NCI-H2107 treated with DMSO at 0.1 percent for 48 hours (cell line): ENCODE results near the gene CCND3.
A peak's percentile ranks its signal among the peaks of the same experiment; 100 is the strongest.

Experiments used
- DNase-seq: peaks from one replicate; lab custom pipeline; 2025; ENCODE audit not compliant: unreplicated experiment; lab: John Stamatoyannopoulos, UW

The CCND3 gene

DNA sequence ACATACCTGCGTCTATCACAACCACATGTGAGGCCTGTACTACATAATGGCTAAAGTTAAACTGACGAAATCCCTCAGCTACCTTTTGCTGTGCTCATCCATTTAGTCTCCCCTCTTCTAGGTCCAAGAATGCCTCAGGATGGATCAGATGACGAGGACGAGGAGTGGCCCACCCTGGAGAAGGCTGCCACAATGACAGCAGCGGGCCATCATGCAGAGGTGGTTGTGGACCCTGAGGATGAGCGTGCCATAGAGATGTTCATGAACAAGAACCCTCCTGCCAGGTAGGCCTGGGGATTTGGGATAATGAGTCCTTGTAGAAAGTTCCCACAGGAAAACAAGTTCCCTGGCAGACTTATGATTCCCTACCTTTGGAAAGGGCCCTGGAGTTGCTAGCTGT lies 14.4 kb downstream of the CCND3 start:
- no peak for DNase-seq

DNA sequence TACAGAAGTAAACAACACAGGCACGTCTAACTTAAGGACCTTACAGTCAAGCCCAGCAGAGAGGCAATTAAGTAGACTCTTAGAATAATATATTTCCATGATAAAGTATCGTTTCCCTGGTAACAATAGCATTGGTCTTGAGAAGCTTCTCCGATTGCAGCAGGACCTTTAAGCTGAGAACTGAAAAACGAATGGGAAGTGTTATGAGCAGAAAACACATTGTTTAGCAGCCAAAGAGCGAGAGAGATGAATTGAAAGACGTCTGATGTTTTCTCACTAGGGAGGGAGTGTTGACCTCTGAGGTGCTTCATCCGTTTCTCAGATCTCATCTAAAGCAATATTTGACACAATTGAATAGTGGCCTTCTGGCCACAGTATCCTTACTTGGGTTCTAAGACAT lies 19.5 kb downstream of the CCND3 start:
- no peak for DNase-seq

DNA sequence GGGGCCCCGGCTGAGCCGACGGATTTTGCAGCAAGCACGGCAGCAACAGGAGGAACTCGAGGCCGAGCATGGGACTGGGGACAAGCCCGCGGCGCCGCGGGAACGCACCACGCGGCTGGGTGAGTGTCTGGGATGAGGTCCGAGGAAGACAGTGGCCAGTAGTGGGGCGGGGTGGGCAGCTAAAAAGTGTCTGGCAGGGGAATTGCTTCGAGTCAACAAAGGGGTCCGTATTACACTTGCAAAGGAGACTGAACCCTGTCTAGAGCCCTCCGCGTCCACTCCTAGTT lies 20.0 kb downstream of the CCND3 start:
- DNase-seq = no peak

DNA sequence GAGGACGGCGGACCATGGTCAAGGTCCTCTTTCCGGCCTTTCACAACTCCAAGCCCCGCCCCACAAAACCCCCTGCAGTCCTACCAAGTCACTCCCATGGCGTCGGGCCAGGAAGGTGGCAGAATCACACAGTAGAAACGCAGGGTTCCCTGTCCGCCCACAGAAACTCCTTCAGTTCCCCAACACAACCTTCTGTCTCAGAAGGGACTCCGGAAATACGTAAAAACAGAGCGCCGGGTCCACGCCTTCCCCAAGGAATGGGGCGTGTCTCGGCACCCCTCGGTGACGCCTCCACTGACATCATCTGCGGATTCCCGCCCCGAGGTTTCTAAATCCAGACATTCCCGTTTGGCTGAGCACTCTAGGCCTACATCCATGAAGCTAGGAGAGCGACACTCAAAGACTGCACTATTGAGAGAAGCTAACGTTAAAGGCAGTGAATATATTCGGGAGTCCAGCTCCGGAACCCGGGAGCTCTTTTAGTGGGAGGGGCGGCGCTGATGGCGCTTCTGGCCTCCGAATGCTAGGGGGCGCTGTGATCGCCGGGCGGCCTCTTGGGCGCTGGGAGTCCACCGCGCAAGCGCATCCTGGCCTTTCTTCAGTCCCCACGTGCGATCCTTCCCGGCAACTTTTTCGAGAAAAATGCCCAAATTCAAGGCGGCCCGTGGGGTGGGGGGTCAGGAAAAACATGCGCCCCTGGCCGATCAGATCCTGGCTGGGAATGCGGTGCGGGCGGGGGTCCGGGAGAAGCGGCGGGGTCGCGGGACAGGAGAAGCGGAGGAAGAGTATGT lies 20.5 kb downstream of the CCND3 start, which contains the start of the genes BYSL and MED20:
BYSL (plus strand) TSS at position 579 of the 791 bp plus-strand sequence; CDS start at position 643, 64 bp downstream.
MED20 (minus strand) TSS at position 219 of the 791 bp plus-strand sequence; CDS start at position 98, 121 bp downstream.
- peak; percentile 77 for DNase-seq

DNA sequence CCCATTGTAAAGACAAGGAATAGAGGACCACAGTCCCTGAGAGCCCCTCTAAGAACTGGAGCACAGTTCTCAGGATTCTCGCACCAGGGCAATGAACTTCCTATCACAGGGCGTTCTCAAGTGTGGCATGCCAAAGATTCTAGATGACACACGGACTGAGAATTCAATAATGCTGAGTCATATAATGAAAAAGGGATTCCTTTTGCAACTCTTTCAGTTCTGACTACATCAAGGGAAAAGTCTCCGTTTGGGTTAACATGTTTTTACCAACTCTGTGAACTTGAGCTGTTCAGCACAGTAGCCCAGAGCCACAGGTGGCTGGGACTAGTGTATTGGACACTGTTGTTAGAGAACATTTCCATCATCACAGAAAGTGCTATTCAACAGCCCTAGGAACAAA lies 24.1 kb downstream of the CCND3 start:
- no peak for DNase-seq

DNA sequence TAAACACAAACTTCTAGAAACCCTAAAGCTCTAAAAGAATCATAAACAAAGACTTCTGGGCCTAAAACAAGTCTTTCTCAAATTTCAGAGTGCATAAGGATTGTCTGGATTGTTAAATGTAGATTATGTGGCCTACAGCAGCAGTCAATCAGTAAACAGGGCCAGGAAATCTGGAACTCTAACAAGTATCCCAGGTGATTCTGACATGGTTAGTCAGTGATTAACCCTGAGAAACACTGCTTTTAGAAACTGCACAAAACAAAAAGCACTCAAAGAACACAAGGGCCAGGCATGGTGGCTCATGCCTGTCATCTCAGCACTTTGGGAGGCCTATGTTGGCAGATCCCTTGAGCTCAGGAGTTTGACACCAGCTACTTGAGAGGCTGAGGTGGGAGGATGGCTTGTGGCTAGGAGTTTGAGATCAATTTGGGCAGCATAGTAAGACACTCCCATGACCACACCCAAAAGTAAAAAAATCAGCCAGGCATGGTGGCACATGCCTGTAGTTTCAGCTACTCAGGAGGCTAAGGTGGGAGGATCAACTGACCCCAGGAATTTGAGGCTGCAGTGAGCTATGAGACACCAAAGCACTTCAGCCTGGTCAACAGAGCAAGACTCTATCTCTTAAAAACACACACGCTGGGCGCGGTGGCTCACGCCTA lies 26.6 kb downstream of the CCND3 start:
- no peak for DNase-seq

DNA sequence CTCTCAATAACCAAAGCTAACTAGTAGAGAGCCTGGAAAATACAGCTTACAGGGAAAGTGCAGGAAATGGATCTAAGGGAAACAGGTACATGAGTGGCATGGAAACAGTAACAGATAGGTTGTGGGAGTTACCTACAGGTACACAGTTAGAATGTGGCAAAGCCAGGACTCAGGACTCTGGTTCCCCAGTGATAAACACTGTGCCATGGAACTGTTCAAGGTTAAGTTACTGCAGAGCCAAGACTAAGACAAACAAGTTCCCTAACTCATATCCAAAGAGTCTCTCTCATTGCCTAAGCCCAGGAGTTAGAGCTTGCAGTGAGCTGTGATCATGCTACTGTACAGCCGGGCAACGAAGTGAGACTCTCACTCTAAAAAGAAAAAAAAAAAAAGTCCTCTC lies 27.3 kb downstream of the CCND3 start:
- no peak for DNase-seq

DNA sequence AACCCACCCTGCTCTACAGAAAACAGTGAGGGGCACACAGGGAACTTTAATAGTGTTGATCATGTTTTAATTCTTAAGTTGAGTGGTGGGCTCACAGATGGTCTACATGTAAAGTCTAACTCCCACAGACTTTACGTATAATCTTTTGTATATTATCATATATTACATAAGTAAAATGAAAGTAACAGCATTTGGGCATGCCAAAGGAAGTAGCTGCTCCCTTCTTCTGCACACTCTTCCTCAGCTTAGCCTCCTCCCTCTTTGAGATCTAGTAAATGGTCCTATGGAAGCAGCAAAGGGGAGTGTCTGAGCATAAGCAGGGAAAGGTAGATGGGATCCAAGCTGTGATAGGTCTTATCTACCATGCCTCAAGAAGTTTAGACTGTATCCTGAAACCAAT lies 31.9 kb downstream of the CCND3 start:
- DNase-seq = no peak

DNA sequence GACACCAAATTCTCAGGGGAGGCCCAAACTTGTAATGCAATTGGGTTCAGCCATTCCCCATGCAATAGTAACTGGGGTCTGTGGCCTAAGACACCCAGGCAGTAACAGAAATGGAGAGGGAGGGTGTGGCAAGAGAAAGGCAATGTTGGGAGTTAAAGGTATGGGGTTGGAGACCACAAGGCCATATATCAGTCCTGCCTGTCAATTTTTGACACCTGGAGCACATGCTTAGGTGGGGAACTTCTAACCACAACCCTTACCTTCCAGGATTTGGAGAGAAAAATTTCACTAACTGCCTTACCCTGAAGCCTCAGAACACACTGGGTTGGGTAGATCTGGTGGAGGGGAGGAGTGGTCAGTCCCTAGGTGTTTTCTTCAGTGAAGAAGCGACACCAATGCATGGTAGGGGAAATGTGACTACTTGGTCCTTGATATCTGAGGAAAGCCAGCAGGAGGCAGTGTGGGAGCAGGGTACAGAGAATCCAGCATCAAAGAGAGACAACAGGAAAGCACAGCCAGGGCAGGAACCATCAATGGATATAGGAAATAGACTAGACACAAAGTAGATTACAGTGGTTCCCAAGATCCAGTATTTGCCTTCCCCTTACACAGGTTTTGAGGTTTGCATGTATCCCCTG lies 39.6 kb downstream of the CCND3 start:
- DNase-seq = no peak

DNA sequence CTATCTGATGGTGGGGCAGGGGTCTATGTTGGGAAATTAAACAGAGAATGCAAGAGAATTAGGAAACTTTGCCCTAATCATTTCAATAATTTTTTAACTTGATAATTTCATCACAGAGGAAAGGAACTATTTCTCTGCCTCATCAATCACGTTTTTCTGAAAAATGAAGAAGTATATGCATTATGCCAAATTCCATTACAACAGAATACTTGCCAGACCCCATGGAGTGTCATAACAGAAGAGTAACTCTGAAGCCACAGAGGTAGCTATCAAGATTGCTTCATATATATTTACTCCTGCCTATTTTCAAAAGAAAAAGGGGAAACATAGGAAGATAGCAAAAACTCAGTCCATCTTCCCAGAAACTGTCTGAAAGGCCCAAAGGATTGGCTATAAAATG lies 40.7 kb downstream of the CCND3 start:
- no peak for DNase-seq

DNA sequence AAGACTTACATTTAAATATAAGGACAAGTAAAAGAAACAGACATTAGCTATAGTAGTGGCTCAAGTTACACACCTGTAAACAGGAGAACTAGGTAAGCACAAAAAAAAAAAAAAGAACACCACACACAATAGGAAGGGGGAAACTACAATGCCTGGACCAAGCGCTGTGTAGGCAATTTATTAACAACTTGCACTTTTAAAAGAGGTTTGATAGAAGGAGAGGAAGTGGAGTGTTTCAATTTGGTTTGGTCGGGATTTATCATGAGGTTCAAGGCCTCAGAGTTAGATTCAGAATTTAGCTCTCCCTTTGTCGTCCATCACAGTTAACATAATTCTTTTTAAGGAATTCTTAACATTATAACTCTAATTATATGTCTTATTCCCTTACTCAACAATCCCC lies 45.3 kb downstream of the CCND3 start:
- peak; percentile 3 for DNase-seq

DNA sequence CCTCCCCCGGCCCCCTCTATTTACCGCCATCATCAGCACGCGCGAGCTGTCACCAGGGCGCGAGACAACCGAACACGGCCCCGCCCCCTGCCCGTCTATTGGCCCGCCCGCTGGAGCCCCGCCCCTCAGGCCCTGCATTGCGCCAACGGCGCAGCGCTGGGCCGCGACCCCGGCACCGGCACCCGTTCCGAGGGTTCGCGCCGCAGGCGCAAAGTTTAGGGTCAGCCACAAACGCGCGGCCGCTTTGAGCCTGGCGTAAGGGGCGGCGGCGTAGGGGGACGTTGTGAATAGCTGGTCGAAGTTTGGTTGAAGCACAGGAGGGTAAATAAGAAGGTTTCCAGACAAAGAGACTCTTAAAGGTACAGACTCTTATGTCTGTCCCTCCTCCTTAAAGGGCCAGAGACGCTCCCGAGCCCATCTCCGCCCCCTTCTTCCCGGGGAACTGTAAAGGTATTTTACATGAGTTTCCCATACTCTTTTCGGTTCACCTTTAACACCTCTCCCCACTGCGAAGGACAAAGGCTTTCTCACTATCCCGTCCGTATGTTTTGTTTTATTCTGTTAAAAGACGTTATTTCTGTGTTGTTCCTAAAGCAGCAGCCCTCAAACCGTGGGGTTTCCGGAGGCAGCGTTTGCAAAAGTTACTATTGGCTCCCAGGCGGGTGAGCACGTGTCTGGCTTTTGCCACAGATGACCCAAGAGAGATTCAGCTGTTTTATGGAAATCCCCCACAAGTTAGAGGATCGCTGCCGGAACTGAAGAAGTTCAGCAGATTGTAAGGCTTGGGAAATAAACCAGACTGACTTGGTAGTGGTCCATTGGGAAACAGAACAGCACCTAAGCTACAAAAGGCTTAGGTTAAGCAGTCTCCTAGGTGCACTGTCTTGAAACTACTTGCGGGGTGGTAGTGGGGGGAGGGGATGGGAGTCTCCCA lies 46.0 kb downstream of the CCND3 start, which contains the start of gene USP49:
USP49 (minus strand) TSS at position 76 of the 934 bp plus-strand sequence. CDS start 88,392 bp downstream, outside the sequence.
- peak; percentile 57 for DNase-seq

DNA sequence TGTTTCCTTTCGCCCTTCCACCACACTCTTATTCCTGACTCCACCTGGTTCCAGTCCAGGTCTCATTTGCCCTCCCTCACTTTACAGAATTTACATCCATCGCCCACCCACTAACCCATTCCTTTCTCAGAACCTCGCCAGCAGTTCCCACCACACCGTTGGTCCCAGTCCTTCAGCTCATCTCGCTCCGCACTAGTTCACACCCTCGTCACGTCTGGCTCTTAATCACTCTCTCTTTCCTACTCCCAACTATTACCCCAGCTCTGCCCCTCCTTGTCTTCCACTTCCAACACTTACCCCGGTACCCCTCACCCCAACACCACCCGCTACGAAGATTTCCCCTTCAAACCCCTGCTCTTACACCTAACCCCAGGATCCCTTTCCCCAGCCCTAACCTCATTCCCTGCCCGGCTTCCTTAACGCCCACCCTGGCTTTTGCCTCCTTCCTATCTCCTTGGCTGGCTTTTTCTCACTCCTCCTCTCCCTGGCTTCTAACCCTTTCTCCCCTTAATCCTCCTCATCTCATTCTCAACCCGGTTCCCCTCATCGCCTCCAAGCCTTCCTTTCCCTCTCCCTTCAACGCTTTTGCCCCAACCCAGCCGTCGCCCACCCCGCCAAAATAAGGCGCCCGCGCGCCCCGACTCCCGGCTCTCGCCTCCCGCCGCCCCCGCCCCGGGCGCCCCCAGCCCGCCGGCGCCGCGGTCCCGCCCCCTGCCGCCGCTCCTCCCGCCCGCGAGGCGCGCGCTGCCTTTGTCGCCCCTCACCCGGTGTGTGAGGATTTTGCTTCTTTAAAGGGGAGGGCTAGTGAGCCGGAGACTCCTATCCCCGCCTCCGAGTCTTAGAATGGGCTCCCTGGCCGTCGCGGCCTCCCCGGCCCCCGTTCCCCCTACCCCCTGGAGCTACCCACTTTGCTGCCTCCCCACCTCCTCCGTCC lies 47.0 kb downstream of the CCND3 start:
- no peak for DNase-seq

DNA sequence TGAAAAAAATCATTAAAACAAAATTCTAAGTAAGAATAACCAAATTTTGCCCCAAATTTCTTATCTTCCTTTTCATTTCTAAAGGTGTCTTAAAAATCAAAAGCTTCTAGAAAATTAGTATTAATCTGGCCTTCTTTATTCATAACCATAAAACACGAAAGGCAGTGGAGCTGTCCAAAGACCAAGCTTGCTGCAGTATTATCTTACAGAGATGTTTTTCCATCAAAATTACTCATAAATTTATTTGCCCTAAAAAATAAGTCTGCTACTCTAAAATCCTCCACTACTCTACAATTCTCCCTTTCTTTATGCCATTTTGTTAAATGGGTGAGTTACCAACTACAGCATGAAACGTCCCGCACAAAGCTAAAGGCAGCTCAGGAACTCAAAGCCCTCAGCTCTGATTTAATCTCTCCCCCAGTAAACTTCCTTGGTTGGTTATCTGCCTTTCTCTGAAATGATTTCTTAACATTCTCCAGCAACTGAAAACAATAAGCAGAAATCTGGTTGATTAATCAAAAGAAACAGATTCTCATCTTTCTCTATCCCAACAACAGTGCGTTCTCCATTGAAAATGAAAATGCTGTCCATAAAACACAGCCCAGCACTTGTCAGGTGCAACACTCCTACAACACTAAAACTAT lies 48.6 kb downstream of the CCND3 start:
- no peak for DNase-seq

DNA sequence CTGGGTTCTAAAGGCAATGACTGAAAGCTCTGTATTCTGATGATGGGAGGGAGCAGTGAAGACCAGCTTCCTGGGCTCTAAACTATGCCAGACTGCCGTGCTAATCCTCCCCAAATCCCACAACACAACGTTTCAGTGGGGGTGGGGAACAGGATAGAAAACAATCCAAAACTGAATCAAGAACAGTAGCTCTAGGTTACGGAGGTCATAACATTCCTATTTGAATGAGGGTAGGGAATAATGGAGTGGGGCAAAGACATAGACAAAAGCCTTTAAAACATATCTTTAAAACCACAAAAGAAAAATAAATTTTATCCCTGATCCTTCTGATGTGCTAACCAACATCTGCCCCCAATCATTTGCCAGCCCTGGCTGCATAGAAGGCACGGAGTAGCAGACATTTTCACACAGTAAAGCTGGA lies 54.3 kb downstream of the CCND3 start:
- DNase-seq = no peak

DNA sequence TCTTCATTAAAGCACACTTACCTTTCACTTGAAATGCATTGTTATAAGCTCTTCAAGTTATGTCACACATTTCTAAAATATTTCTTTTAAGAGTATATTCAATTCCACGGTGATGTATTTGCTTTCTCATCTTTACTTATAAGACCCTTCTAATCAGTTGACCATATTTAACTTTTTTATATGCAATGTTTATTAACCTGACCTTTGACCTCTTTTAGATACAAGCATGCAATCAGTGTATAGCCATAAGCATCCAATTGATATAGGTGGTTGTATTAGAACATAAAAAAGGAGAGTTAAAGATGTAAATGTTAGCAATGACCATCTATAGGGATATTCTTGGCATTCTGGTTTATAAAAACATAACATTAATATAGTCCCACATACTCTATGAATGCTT lies 55.7 kb downstream of the CCND3 start:
- DNase-seq = no peak

DNA sequence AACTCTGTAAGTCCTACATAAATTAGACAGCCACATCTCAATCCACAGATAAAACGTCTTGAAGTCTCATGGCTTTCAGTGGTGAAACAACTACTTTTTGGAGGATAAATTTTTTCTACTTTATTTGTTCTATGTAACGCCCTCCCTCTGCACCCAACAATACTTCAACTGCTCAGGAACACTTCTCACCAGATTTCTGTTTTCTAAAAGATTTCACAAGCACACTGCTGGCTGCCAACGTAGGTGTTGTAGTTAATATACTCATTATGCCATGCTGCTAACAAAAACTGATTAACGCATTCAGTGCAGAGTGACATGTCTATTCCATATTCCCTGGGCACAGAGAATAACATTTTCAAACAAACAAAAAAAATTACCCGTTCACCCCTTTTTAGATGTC lies 56.7 kb downstream of the CCND3 start:
- DNase-seq = no peak
